HL-60 (cell line): ENCODE results near the gene PBX1.

Experiments used
- DNase-seq, 2 experiments: peaks; one replicate each; pipeline ENCODE4 v3.0.0-alpha.2; 2010 to 2020; ENCODE audit warnings: low read depth in 1 of 2, low spot score in 1 of 2
- H3K27ac ChIP-seq: fragments of 250-450 bp; sonication (Bioruptor Pico); replicated peaks from 2 replicates; pipeline ENCODE4 v1.5.1; 2020; ENCODE audit warnings: mild to moderate bottlenecking, moderate library complexity
- H3K27me3 ChIP-seq: fragments of 250-450 bp; sonication (Bioruptor Pico); 2 replicates; pipeline ENCODE4 v1.5.1; 2021; ENCODE audit warnings: mild to moderate bottlenecking, moderate library complexity; ENCODE audit not compliant: insufficient read depth, poor library complexity, severe bottlenecking
- H3K4me3 ChIP-seq: replicated peaks from 2 replicates; pipeline ENCODE4 v1.5.1; 2011; ENCODE audit warnings: mild to moderate bottlenecking, control low read depth, low read length; ENCODE audit not compliant: insufficient read depth
- GABPA ChIP-seq: IDR thresholded peaks from 2 replicates; pipeline ENCODE4 v1.6.1; 2012; ENCODE audit warnings: low read depth
- POLR2AphosphoS5 ChIP-seq: IDR thresholded peaks from 2 replicates; pipeline ENCODE4 v1.6.1; 2012; ENCODE audit warnings: low read depth
- SPI1 ChIP-seq: IDR thresholded peaks from 2 replicates; pipeline ENCODE4 v1.6.1; 2012; ENCODE audit warnings: low read depth, mild to moderate bottlenecking, borderline replicate concordance
- TF ChIP-seq, protein P1 (sequence below): IDR thresholded peaks from 2 replicates; pipeline ENCODE4 v1.6.1; 2012; ENCODE audit warnings: low read depth; ENCODE audit not compliant: insufficient replicate concordance
- TF ChIP-seq, protein P2 (sequence below): IDR thresholded peaks from one replicate; pipeline ENCODE4 v1.5.1; 2011; ENCODE audit warnings: low read length, control low read depth, inconsistent platforms; ENCODE audit not compliant: insufficient read depth

The PBX1 gene

DNA sequence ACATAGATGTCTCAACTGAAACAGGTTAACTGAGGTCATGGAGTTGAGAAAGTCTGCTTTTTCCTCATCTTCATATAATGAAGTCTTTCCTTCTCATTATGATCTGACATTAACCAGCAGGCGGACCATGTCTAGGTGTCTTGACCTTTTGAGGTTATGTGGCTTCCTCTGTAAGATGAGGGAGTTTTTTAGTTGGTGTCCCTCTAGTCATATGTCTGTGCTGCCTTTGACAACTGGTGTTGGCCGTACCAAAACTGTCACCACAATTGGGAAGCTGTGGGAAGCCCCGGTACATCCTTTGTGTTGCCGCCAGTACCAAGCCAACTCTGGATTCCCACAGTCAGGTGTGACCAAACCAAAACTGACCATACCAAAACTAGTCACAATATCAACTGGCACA is 105.1 kb downstream of the PBX1 start:
- TF ChIP-seq SPI1 = no peak
- TF ChIP-seq, protein P1, sequence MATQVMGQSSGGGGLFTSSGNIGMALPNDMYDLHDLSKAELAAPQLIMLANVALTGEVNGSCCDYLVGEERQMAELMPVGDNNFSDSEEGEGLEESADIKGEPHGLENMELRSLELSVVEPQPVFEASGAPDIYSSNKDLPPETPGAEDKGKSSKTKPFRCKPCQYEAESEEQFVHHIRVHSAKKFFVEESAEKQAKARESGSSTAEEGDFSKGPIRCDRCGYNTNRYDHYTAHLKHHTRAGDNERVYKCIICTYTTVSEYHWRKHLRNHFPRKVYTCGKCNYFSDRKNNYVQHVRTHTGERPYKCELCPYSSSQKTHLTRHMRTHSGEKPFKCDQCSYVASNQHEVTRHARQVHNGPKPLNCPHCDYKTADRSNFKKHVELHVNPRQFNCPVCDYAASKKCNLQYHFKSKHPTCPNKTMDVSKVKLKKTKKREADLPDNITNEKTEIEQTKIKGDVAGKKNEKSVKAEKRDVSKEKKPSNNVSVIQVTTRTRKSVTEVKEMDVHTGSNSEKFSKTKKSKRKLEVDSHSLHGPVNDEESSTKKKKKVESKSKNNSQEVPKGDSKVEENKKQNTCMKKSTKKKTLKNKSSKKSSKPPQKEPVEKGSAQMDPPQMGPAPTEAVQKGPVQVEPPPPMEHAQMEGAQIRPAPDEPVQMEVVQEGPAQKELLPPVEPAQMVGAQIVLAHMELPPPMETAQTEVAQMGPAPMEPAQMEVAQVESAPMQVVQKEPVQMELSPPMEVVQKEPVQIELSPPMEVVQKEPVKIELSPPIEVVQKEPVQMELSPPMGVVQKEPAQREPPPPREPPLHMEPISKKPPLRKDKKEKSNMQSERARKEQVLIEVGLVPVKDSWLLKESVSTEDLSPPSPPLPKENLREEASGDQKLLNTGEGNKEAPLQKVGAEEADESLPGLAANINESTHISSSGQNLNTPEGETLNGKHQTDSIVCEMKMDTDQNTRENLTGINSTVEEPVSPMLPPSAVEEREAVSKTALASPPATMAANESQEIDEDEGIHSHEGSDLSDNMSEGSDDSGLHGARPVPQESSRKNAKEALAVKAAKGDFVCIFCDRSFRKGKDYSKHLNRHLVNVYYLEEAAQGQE = no peak
- TF ChIP-seq, protein P2, sequence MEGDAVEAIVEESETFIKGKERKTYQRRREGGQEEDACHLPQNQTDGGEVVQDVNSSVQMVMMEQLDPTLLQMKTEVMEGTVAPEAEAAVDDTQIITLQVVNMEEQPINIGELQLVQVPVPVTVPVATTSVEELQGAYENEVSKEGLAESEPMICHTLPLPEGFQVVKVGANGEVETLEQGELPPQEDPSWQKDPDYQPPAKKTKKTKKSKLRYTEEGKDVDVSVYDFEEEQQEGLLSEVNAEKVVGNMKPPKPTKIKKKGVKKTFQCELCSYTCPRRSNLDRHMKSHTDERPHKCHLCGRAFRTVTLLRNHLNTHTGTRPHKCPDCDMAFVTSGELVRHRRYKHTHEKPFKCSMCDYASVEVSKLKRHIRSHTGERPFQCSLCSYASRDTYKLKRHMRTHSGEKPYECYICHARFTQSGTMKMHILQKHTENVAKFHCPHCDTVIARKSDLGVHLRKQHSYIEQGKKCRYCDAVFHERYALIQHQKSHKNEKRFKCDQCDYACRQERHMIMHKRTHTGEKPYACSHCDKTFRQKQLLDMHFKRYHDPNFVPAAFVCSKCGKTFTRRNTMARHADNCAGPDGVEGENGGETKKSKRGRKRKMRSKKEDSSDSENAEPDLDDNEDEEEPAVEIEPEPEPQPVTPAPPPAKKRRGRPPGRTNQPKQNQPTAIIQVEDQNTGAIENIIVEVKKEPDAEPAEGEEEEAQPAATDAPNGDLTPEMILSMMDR = no peak
- TF ChIP-seq GABPA = no peak
- no peak for TF ChIP-seq POLR2AphosphoS5

DNA sequence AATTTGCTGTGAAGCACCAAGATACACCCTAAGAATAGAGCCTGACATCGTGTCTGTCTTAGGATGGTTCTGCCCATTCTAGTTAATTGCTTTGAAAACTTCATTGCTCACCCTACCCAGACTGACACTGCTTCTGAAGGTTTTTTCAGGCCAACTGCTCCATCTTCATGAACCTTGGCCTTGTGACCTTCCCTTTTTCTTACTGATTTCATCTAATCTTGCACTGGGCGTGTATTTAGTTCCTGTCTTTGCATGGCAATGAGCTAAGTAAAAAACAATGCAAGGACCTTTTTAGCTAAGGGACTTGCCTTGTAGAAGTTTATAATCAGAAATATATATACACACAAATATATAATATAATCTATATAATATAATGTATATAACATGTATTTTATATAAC is 108.0 kb downstream of the PBX1 start:
- DNase-seq = no peak
- Histone ChIP-seq H3K4me3 (no peak overlapping the region), H3K27ac (no peak overlapping the region), H3K27me3 (no peaks in the 10 kb centered on the region)
- TF ChIP-seq, protein P1 = no peak
- TF ChIP-seq SPI1 = no peak
- TF ChIP-seq, protein P2 = no peak
- TF ChIP-seq GABPA = no peak

More for the DNA sequence above, 105.1 kb downstream of the PBX1 start:
- no peak overlapping the region for H3K4me3 ChIP-seq
- no peak overlapping the region for H3K27ac ChIP-seq
- no peaks in the 10 kb centered on the region for H3K27me3 ChIP-seq
- no peak for DNase-seq

DNA sequence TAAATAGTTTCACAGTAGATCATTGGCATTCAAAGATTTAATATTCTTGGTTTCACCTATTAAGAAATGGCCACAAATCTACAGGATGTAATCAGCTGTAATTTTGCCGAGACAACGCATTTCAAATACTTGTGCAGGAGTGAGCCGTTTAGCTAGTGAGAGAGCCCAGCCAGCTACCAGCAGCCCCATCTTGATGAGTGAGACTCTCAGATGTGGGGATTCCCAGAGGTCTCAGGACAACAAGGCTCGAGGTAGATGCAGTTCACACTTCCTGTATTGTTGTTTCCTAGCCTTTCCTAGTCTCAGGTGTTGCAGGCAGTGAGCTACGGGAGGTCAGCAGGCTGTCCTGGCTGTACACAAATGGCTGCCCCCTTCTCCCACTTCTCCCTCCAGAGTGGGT is 108.6 kb downstream of the PBX1 start:
- Histone ChIP-seq H3K27ac (no peak overlapping the region), H3K27me3 (no peaks in the 10 kb centered on the region), H3K4me3 (no peak overlapping the region)
- TF ChIP-seq, protein P1 = no peak
- no peak for TF ChIP-seq SPI1
- TF ChIP-seq POLR2AphosphoS5 = no peak
- TF ChIP-seq GABPA = no peak
- TF ChIP-seq, protein P2 = no peak
- DNase-seq = no peak
